ENCODE results near the gene EIF4G3.

- TF ChIP-seq TAF1 (IDR thresholded peaks at IDR 0.05; ENCODE audit: control insufficient read depth, extremely low read depth, insufficient read depth, low read length, severe bottlenecking), result no peak
- no peak for TF ChIP-seq GTF2F1 (IDR thresholded peaks at IDR 0.05; ENCODE audit: low read depth, low read length)
- TF ChIP-seq CTCF (IDR thresholded peaks at IDR 0.05 in 2 of 3, conservative IDR thresholded peaks at IDR 0.05 in 1 of 3; ENCODE audit: insufficient read depth in 2 of 3, low read depth in 1 of 3, low read length in 3 of 3), result no peak; a peak in 1 of 6 replicates
- no peak for TF ChIP-seq POLR2AphosphoS5 (IDR thresholded peaks at IDR 0.05; ENCODE audit: control insufficient read depth, insufficient read depth, low read depth, low read length)
- no peak for TF ChIP-seq POLR2A (conservative IDR thresholded peaks at IDR 0.05)
- TF ChIP-seq HSF4 (CRISPR knock-in tag; IDR thresholded peaks at IDR 0.05; ENCODE audit: borderline replicate concordance), result no peak
- TF ChIP-seq ZNF764 (CRISPR knock-in tag; IDR thresholded peaks at IDR 0.05; ENCODE audit: low read depth), result no peak
- TF ChIP-seq, protein P1, sequence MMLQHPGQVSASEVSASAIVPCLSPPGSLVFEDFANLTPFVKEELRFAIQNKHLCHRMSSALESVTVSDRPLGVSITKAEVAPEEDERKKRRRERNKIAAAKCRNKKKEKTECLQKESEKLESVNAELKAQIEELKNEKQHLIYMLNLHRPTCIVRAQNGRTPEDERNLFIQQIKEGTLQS (IDR thresholded peaks at IDR 0.05), result no peak
- TF ChIP-seq, protein P1 (CRISPR knock-in tag; conservative IDR thresholded peaks at IDR 0.05), result no peak
- TF ChIP-seq MAZ (CRISPR knock-in tag; conservative IDR thresholded peaks at IDR 0.05 in 1 of 2, IDR thresholded peaks at IDR 0.05 in 1 of 2), result no peak
- no peak for TF ChIP-seq PHB2 (IDR thresholded peaks at IDR 0.05; ENCODE audit: low read depth)
- TF ChIP-seq, protein P2, sequence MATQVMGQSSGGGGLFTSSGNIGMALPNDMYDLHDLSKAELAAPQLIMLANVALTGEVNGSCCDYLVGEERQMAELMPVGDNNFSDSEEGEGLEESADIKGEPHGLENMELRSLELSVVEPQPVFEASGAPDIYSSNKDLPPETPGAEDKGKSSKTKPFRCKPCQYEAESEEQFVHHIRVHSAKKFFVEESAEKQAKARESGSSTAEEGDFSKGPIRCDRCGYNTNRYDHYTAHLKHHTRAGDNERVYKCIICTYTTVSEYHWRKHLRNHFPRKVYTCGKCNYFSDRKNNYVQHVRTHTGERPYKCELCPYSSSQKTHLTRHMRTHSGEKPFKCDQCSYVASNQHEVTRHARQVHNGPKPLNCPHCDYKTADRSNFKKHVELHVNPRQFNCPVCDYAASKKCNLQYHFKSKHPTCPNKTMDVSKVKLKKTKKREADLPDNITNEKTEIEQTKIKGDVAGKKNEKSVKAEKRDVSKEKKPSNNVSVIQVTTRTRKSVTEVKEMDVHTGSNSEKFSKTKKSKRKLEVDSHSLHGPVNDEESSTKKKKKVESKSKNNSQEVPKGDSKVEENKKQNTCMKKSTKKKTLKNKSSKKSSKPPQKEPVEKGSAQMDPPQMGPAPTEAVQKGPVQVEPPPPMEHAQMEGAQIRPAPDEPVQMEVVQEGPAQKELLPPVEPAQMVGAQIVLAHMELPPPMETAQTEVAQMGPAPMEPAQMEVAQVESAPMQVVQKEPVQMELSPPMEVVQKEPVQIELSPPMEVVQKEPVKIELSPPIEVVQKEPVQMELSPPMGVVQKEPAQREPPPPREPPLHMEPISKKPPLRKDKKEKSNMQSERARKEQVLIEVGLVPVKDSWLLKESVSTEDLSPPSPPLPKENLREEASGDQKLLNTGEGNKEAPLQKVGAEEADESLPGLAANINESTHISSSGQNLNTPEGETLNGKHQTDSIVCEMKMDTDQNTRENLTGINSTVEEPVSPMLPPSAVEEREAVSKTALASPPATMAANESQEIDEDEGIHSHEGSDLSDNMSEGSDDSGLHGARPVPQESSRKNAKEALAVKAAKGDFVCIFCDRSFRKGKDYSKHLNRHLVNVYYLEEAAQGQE (IDR thresholded peaks at IDR 0.05; ENCODE audit: borderline replicate concordance), result no peak
- TF ChIP-seq, protein P2 (CRISPR knock-in tag; IDR thresholded peaks at IDR 0.05; ENCODE audit: low read depth), result no peak
Measured at GRCh38 chr1:20899154-20899972, 277.3 kb downstream of the EIF4G3 start.

All from K562 (cell line).